HG02970 (cell line): ENCODE results near the gene NDUFB5.
"Not testable (repeated sequence)": the region's sequence is repeated elsewhere in the genome, so short reads cannot be mapped to it uniquely, and the experiment has no call there.

ENCODE experiments used
- ATAC-seq: cut with Tn5 transposase; IDR thresholded peaks from one replicate; pipeline ENCODE4 v1.9.1; 2021; ENCODE audit warnings: mild to moderate bottlenecking, moderate library complexity, moderate number of reproducible peaks; ENCODE audit not compliant: unreplicated experiment, low FRiP score

NDUFB5 gene

GRCh38 chr3:179624451-179624850 lies 19.9 kb downstream of the NDUFB5 start:
- ATAC-seq, result no peak

GRCh38 chr3:179630753-179631451 lies 26.3 kb downstream of the NDUFB5 start:
- no peak for ATAC-seq

- no peak for ATAC-seq
Observed at GRCh38 chr3:179640469-179640868, 35.9 kb downstream of the NDUFB5 start.

GRCh38 chr3:179642871-179643270 lies 38.3 kb downstream of the NDUFB5 start:
- ATAC-seq, result no peak

- not testable (repeated sequence) for ATAC-seq
Observed at GRCh38 chr3:179643837-179644236, 39.2 kb downstream of the NDUFB5 start.

GRCh38 chr3:179646177-179646576 lies 41.6 kb downstream of the NDUFB5 start:
- no peak for ATAC-seq

GRCh38 chr3:179651687-179652446 lies 47.3 kb downstream of the NDUFB5 start:
- ATAC-seq, result no peak

- ATAC-seq, result peak; percentile 68
Observed at GRCh38 chr3:179652447-179653095, 48.0 kb downstream of the NDUFB5 start, which contains the start of gene USP13. Gene USP13 (plus strand): TSS chr3:179653040. CDS start chr3:179653226, 186 bp downstream.

- ATAC-seq, result peak; percentile 48
Observed at GRCh38 chr3:179653096-179653797, 48.7 kb downstream of the NDUFB5 start.

GRCh38 chr3:179655236-179655635 lies 50.6 kb downstream of the NDUFB5 start:
- no peak for ATAC-seq

GRCh38 chr3:179658606-179659005 lies 54.0 kb downstream of the NDUFB5 start:
- ATAC-seq, result no peak

- no peak for ATAC-seq
Observed at GRCh38 chr3:179660872-179661271, 56.3 kb downstream of the NDUFB5 start.

- no peak for ATAC-seq
Observed at GRCh38 chr3:179661777-179662176, 57.2 kb downstream of the NDUFB5 start.

GRCh38 chr3:179663093-179663492 lies 58.5 kb downstream of the NDUFB5 start:
- ATAC-seq, result no peak

GRCh38 chr3:179666030-179666429 lies 61.4 kb downstream of the NDUFB5 start:
- no peak for ATAC-seq

- ATAC-seq, result no peak
Observed at GRCh38 chr3:179666436-179667035, 61.9 kb downstream of the NDUFB5 start.

GRCh38 chr3:179668429-179668828 lies 63.8 kb downstream of the NDUFB5 start:
- no peak for ATAC-seq

GRCh38 chr3:179670311-179670710 lies 65.7 kb downstream of the NDUFB5 start:
- no peak for ATAC-seq

- no peak for ATAC-seq
Observed at GRCh38 chr3:179671309-179671708, 66.7 kb downstream of the NDUFB5 start.

GRCh38 chr3:179671747-179672242 lies 67.2 kb downstream of the NDUFB5 start:
- ATAC-seq, result no peak
